ENCODE measurements around the gene CAMTA1. TPM values are rescaled to one million over a fixed set of nuclear protein-coding genes. Genes with fewer than 3 reads are reported as not detected.
A peak's percentile ranks its signal among the peaks of the same experiment; 100 is the strongest.

Gene CAMTA1
- total RNA-seq, 1 experiment from 2014 or later, result 85.2 TPM

GRCh38 chr1:7667625-7668218, 882.5 kb downstream of the CAMTA1 start:
- intact Hi-C loops (cut with micrococcal nuclease; ENCODE audit: unreplicated experiment), result loop anchor here (1.0 to 10.0 kb wide), 3 partner anchors 86 to 677 kb away; no protein-coding TSS in a partner anchor
- ChIA-PET POLR2A (ENCODE audit: low non-redundant PET) (no interaction called here), CTCF (interaction anchor here (0.5 to 4.8 kb wide), 8 partner anchors 9 to 118 kb away, joined by 3 to 108 read pairs (median 6); no protein-coding TSS in a partner anchor)
- no peaks in the 10 kb centered on the region for H3K9me3 ChIP-seq (ENCODE audit: low read depth, low read length, poor library complexity, severe bottlenecking)
- no peak overlapping the region for H3K27ac ChIP-seq (ENCODE audit: low read depth, low read length, poor library complexity, severe bottlenecking)
- no peaks in the 10 kb centered on the region for H3K27me3 ChIP-seq (replicated peaks; ENCODE audit: insufficient read depth, low read depth, low read length, poor library complexity)
- TF ChIP-seq CTCF (conservative IDR thresholded peaks at IDR 0.05; ENCODE audit: low read depth, low read length) (peak; percentile 99), EZH2 (IDR thresholded peaks at IDR 0.05; ENCODE audit: borderline replicate concordance, low read depth, low read length, poor library complexity, severe bottlenecking) (no peak)
- no peaks in the 10 kb centered on the region for H3K36me3 ChIP-seq (ENCODE audit: insufficient read depth, low read length, poor library complexity, severe bottlenecking)
- H3K4me3 ChIP-seq (ENCODE audit: low read depth, low read length, poor library complexity, severe bottlenecking), result no peak overlapping the region
- peak; percentile 87 for DNase-seq (ENCODE audit: low spot score)
- BruUV-seq (replicated peaks), result no TSS peak
- peaks cover 4% of the 10 kb centered on the region for H3K4me1 ChIP-seq (ENCODE audit: insufficient read depth, low read length, poor library complexity, severe bottlenecking)

- POLR2A ChIA-PET (ENCODE audit: low non-redundant PET), result interaction anchor here (0.7 kb wide), 1 partner anchor 235 kb away, joined by 4 read pairs; no protein-coding TSS in a partner anchor
- no TSS peak for BruUV-seq (replicated peaks)
- TF ChIP-seq EZH2 (IDR thresholded peaks at IDR 0.05; ENCODE audit: borderline replicate concordance, low read depth, low read length, poor library complexity, severe bottlenecking) (no peak), CTCF (conservative IDR thresholded peaks at IDR 0.05; ENCODE audit: low read depth, low read length) (peak; percentile 84)
- DNase-seq (ENCODE audit: low spot score), result peak; percentile 61
- H3K36me3 ChIP-seq (ENCODE audit: insufficient read depth, low read length, poor library complexity, severe bottlenecking), result no peaks in the 10 kb centered on the region
- H3K4me3 ChIP-seq (ENCODE audit: low read depth, low read length, poor library complexity, severe bottlenecking), result no peak overlapping the region
- CTCF ChIA-PET, result interaction anchor here (0.8 to 4.8 kb wide), 3 partner anchors 9 to 84 kb away, joined by 3 to 108 read pairs (median 4); no protein-coding TSS in a partner anchor
- H3K4me1 ChIP-seq (ENCODE audit: insufficient read depth, low read length, poor library complexity, severe bottlenecking), result peaks cover 4% of the 10 kb centered on the region
- intact Hi-C loops (cut with micrococcal nuclease; ENCODE audit: unreplicated experiment), result loop anchor here (2.0 to 10.0 kb wide), 2 partner anchors 233 to 675 kb away; no protein-coding TSS in a partner anchor
- no peaks in the 10 kb centered on the region for H3K27me3 ChIP-seq (replicated peaks; ENCODE audit: insufficient read depth, low read depth, low read length, poor library complexity)
- no peaks in the 10 kb centered on the region for H3K9me3 ChIP-seq (ENCODE audit: low read depth, low read length, poor library complexity, severe bottlenecking)
- H3K27ac ChIP-seq (ENCODE audit: low read depth, low read length, poor library complexity, severe bottlenecking), result no peak overlapping the region
Observed at GRCh38 chr1:7669559-7670311, 884.5 kb downstream of the CAMTA1 start.

- Histone ChIP-seq H3K4me1 (ENCODE audit: insufficient read depth, low read length, poor library complexity, severe bottlenecking) (peaks cover 4% of the 10 kb centered on the region), H3K36me3 (ENCODE audit: insufficient read depth, low read length, poor library complexity, severe bottlenecking) (no peaks in the 10 kb centered on the region), H3K27ac (ENCODE audit: low read depth, low read length, poor library complexity, severe bottlenecking) (no peak overlapping the region), H3K9me3 (ENCODE audit: low read depth, low read length, poor library complexity, severe bottlenecking) (no peaks in the 10 kb centered on the region), H3K4me3 (ENCODE audit: low read depth, low read length, poor library complexity, severe bottlenecking) (no peak overlapping the region), H3K27me3 (replicated peaks; ENCODE audit: insufficient read depth, low read depth, low read length, poor library complexity) (no peaks in the 10 kb centered on the region)
- ChIA-PET CTCF (interaction anchor here (4.8 kb wide), 1 partner anchor 83 kb away, joined by 108 read pairs; no protein-coding TSS in a partner anchor), POLR2A (ENCODE audit: low non-redundant PET) (no interaction called here)
- DNase-seq (ENCODE audit: low spot score), result no peak
- no TSS peak for BruUV-seq (replicated peaks)
- TF ChIP-seq EZH2 (IDR thresholded peaks at IDR 0.05; ENCODE audit: borderline replicate concordance, low read depth, low read length, poor library complexity, severe bottlenecking) (no peak), CTCF (conservative IDR thresholded peaks at IDR 0.05; ENCODE audit: low read depth, low read length) (no peak)
- intact Hi-C loops (cut with micrococcal nuclease; ENCODE audit: unreplicated experiment), result no loop called here
Observed at GRCh38 chr1:7670334-7671145, 885.3 kb downstream of the CAMTA1 start.

Data from A673 (cell line).